ENCODE results near the gene TNFRSF1A. TPM values are rescaled to one million over a fixed set of nuclear protein-coding genes. Genes with fewer than 3 reads are reported as not detected.
A peak's percentile ranks its signal among the peaks of the same experiment; 100 is the strongest.

TNFRSF1A gene
- total RNA-seq, 1 experiment from 2014 or later: 79.0 TPM

- intact Hi-C loops (cut with micrococcal nuclease; ENCODE audit: unreplicated experiment): loop anchor here (1.0 kb wide), 1 partner anchor 21 kb away; no protein-coding TSS in a partner anchor
- peaks cover 9% of the 10 kb centered on the region for H3K9me3 Mint-ChIP-seq (ENCODE audit: unreplicated experiment)
- Histone ChIP-seq H3K36me3 (ENCODE audit: control insufficient read depth, insufficient read depth, low read length) (0 out of 2 replicates have a peak, but pooled peaks cover 2% of the 10 kb centered on the region), H3K4me3 (ENCODE audit: low read depth, low read length) (peak overlapping the region; percentile 76), H3K9me3 (no peaks in the 10 kb centered on the region), H3K27me3 (replicated peaks; ENCODE audit: control insufficient read depth, insufficient read depth, low read length) (no peaks in the 10 kb centered on the region), H3K4me1 (peaks cover 49% of the 10 kb centered on the region)
- H3K4me3 Mint-ChIP-seq (ENCODE audit: unreplicated experiment): no peak overlapping the region
- BruUV-seq (replicated peaks): no TSS peak
- ChIA-PET CTCF (interaction anchor here (0.5 to 1.5 kb wide), 12 partner anchors 13 to 525 kb away, joined by 3 to 13 read pairs (median 5); partner anchors contain the start of gene PLEKHG6), POLR2A (interaction anchor here (0.6 to 1.6 kb wide), 7 partner anchors 13 to 192 kb away, joined by 3 to 8 read pairs (median 4); partner anchors contain the start of gene GAPDH)
- no peak for DNase-seq
- peaks cover 10% of the 10 kb centered on the region for H3K36me3 Mint-ChIP-seq (ENCODE audit: insufficient read depth, unreplicated experiment)
- TF ChIP-seq CTCF (IDR thresholded peaks at IDR 0.05; ENCODE audit: insufficient read depth in 1 of 2, low read depth in 1 of 2, low read length in 1 of 2, severe bottlenecking in 1 of 2, unreplicated experiment in 1 of 2): no peak
- no peak overlapping the region for H3K27ac Mint-ChIP-seq (ENCODE audit: unreplicated experiment)
- H3K27me3 Mint-ChIP-seq (ENCODE audit: insufficient read depth, unreplicated experiment): no peaks in the 10 kb centered on the region
- peaks cover 33% of the 10 kb centered on the region for H3K4me1 Mint-ChIP-seq (ENCODE audit: low read depth, unreplicated experiment)
These were observed 439 bp upstream of the TNFRSF1A start for GRCh38 chr12:6342140-6342889.

GRCh38 chr12:6340745-6341416 is 995 bp downstream of the TNFRSF1A start:
- Mint-ChIP-seq H3K9me3 (ENCODE audit: unreplicated experiment) (no peaks in the 10 kb centered on the region), H3K4me1 (ENCODE audit: low read depth, unreplicated experiment) (peaks cover 36% of the 10 kb centered on the region), H3K36me3 (ENCODE audit: insufficient read depth, unreplicated experiment) (peaks cover 20% of the 10 kb centered on the region), H3K27me3 (ENCODE audit: insufficient read depth, unreplicated experiment) (no peaks in the 10 kb centered on the region), H3K4me3 (ENCODE audit: unreplicated experiment) (no peak overlapping the region), H3K27ac (ENCODE audit: unreplicated experiment) (no peak overlapping the region)
- DNase-seq: no peak
- Histone ChIP-seq H3K36me3 (ENCODE audit: control insufficient read depth, insufficient read depth, low read length) (0 out of 2 replicates have a peak, but pooled peaks cover 2% of the 10 kb centered on the region), H3K4me3 (ENCODE audit: low read depth, low read length) (peak overlapping the region; percentile 76), H3K4me1 (peaks cover 54% of the 10 kb centered on the region), H3K9me3 (no peaks in the 10 kb centered on the region), H3K27me3 (replicated peaks; ENCODE audit: control insufficient read depth, insufficient read depth, low read length) (no peaks in the 10 kb centered on the region)
- BruUV-seq (replicated peaks): no TSS peak
- intact Hi-C loops (cut with micrococcal nuclease; ENCODE audit: unreplicated experiment): no loop called here
- ChIA-PET POLR2A (interaction anchor here (1.3 to 1.6 kb wide), 2 partner anchors 28 to 30 kb away, joined by 4 to 7 read pairs; no protein-coding TSS in a partner anchor), CTCF (interaction anchor here (0.6 to 1.5 kb wide), 6 partner anchors 15 to 125 kb away, joined by 3 to 13 read pairs (median 4); no protein-coding TSS in a partner anchor)
- TF ChIP-seq CTCF (IDR thresholded peaks at IDR 0.05; ENCODE audit: insufficient read depth in 1 of 2, low read depth in 1 of 2, low read length in 1 of 2, severe bottlenecking in 1 of 2, unreplicated experiment in 1 of 2): no peak

DNA sequence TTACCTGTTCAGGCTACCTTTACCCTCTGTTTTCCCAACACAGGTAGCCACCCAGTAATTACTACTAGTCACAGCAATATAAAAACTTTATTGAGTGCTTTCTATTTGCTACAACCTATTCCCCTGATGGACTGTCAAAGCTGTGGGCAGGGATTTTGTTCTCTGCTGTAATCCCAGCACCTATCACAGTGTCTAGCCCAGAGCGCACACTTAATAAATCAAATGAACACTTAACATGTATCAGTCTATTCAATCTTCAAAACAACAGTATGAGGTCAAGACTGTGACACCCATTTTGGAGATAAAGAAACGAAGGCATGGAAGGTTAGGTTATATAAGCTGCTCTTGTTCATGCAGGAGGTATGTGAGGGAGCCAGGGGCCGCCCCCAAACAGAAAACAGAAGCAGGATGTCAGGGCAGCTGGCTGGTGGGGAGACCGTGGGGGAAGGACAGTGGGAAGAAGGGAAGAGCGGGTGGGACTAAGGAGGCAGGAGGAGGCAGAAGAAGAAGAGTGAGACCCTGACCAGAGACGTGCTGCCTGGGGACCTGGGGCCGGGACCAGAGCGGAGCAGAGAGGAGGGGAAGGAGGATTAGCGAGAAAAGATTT is 1.7 kb downstream of the TNFRSF1A start:
- ChIA-PET CTCF (interaction anchor here (0.7 to 1.3 kb wide), 5 partner anchors 17 to 125 kb away, joined by 3 to 5 read pairs (median 3); no protein-coding TSS in a partner anchor), POLR2A (interaction anchor here (1.3 kb wide), 1 partner anchor 23 kb away, joined by 3 read pairs; no protein-coding TSS in a partner anchor)
- H3K27ac Mint-ChIP-seq (ENCODE audit: unreplicated experiment): no peak overlapping the region
- intact Hi-C loops (cut with micrococcal nuclease; ENCODE audit: unreplicated experiment): no loop called here
- H3K4me1 ChIP-seq: peaks cover 56% of the 10 kb centered on the region
- no peaks in the 10 kb centered on the region for H3K27me3 Mint-ChIP-seq (ENCODE audit: insufficient read depth, unreplicated experiment)
- peaks cover 27% of the 10 kb centered on the region for H3K36me3 Mint-ChIP-seq (ENCODE audit: insufficient read depth, unreplicated experiment)
- no peaks in the 10 kb centered on the region for H3K9me3 ChIP-seq
- no peaks in the 10 kb centered on the region for H3K9me3 Mint-ChIP-seq (ENCODE audit: unreplicated experiment)
- H3K4me1 Mint-ChIP-seq (ENCODE audit: low read depth, unreplicated experiment): peaks cover 29% of the 10 kb centered on the region
- H3K4me3 Mint-ChIP-seq (ENCODE audit: unreplicated experiment): no peak overlapping the region
- H3K4me3 ChIP-seq (ENCODE audit: low read depth, low read length): peak overlapping the region; percentile 76
- no TSS peak for BruUV-seq (replicated peaks)
- H3K27me3 ChIP-seq (replicated peaks; ENCODE audit: control insufficient read depth, insufficient read depth, low read length): no peaks in the 10 kb centered on the region
- no peak for TF ChIP-seq CTCF (IDR thresholded peaks at IDR 0.05; ENCODE audit: insufficient read depth in 1 of 2, low read depth in 1 of 2, low read length in 1 of 2, severe bottlenecking in 1 of 2, unreplicated experiment in 1 of 2)
- DNase-seq: no peak
- H3K36me3 ChIP-seq (ENCODE audit: control insufficient read depth, insufficient read depth, low read length): 0 out of 2 replicates have a peak, but pooled peaks cover 2% of the 10 kb centered on the region

Measured in Caco-2 (cell line).